ENCODE measurements around the gene TMEM272.
A peak's percentile ranks its signal among the peaks of the same experiment; 100 is the strongest.

The TMEM272 gene

DNA sequence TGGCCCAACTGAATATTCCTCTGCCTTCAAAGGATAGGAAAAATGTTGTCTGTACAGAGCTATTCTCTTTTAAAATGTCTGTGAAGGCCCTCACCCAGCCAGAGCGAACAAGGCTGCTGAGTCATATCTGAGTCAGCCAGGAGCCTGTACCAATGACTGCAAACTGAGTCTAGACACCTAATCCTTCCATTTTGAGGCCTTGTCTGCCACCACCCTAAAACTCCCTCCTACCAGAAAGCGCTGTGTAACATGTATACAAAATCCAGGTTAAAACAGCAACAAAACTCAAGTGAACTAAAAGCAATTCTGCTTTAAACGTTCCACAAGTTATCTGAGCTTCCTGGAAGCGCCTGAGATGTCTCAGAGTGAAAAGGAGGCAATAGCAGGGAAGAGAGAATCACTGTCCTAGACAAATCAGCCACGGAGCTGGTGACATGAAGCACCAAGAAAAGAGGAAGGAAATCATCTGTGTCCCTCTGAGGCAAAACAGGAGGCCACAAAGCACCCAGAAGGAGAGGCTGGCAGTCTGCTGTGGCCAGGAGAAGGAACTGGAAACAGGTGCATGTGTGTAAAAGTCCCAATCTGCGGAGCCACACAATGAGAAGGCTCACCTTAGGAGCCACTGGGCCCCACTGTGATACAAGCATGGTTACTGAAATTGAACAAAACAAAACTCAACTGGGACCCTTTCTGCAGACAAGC, 51.3 kb downstream of the TMEM272 start:
- no peak overlapping the region for H3K4me3 ChIP-seq (ENCODE audit: low read length)
- TF ChIP-seq, protein P1, sequence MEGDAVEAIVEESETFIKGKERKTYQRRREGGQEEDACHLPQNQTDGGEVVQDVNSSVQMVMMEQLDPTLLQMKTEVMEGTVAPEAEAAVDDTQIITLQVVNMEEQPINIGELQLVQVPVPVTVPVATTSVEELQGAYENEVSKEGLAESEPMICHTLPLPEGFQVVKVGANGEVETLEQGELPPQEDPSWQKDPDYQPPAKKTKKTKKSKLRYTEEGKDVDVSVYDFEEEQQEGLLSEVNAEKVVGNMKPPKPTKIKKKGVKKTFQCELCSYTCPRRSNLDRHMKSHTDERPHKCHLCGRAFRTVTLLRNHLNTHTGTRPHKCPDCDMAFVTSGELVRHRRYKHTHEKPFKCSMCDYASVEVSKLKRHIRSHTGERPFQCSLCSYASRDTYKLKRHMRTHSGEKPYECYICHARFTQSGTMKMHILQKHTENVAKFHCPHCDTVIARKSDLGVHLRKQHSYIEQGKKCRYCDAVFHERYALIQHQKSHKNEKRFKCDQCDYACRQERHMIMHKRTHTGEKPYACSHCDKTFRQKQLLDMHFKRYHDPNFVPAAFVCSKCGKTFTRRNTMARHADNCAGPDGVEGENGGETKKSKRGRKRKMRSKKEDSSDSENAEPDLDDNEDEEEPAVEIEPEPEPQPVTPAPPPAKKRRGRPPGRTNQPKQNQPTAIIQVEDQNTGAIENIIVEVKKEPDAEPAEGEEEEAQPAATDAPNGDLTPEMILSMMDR (conservative IDR thresholded peaks at IDR 0.05; ENCODE audit: low read length), result no peak
- DNase-seq (ENCODE audit: low read depth), result peak; percentile 68

- peak; percentile 24 for DNase-seq (ENCODE audit: low read depth)
- no peak overlapping the region; the same call in 1 of the 2 replicates for H3K4me3 ChIP-seq (ENCODE audit: low read length)
- TF ChIP-seq, protein P1 (conservative IDR thresholded peaks at IDR 0.05; ENCODE audit: low read length), result no peak
These were observed 58.3 kb downstream of the TMEM272 start for GRCh38 chr13:51786425-51787265.

DNA sequence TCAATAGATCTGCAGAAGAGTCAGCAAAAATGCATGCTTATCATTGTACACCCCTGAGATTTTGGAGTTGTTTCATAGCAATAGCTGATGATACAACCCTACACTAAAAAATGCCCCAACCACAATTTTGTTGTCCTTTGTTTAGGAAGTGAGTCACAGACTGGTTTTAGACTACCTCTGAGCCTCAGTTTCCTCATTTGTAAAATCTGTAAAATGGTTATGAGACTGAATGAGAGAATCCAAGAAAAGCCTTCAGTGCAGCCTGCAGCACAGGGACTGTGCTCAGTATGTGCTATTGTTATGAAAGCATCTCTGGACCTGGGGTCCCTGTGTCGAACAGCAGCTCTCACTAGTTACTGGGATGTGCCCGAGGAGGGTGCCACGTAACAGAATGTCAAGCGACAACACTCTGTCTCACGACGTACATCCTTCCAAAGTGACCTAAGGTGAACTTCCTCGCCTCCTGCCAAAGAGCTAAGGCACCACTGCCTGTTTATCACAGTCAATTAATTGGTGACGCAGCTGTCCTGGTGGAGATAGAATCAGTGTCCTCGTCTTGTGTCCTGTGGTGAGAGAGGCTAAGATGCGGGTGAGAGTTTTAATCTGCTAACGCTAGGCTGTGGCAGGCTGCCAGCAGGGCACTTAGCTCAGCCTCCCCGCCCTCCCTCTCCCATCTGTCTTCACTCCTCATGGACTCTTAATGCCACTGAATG, 59.1 kb downstream of the TMEM272 start:
- TF ChIP-seq, protein P1 (conservative IDR thresholded peaks at IDR 0.05; ENCODE audit: low read length), result no peak
- peak; percentile 54 for DNase-seq (ENCODE audit: low read depth)
- no peak overlapping the region for H3K4me3 ChIP-seq (ENCODE audit: low read length)

DNA sequence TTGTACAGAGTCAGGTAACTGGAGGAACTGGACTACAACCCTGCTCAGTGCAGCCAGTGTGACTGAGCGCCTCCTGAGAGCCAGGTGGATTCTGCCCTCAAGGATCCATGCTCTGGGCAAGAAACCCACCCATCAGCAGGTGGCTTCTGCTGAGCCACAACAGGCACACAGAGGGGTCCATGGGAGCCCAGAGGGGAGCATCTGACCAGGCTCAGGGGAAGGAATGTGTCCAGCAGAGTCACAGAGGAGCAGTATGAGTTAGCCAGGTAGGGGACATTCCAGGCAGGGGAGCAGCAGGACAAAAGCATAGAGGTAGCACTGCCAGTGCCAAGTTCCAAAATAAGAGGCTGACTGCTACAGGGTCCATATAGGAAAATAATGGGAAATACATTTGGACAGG, 60.9 kb downstream of the TMEM272 start:
- TF ChIP-seq, protein P1 (conservative IDR thresholded peaks at IDR 0.05; ENCODE audit: low read length), result no peak
- H3K4me3 ChIP-seq (ENCODE audit: low read length), result no peak overlapping the region
- no peak for DNase-seq (ENCODE audit: low read depth)

DNA sequence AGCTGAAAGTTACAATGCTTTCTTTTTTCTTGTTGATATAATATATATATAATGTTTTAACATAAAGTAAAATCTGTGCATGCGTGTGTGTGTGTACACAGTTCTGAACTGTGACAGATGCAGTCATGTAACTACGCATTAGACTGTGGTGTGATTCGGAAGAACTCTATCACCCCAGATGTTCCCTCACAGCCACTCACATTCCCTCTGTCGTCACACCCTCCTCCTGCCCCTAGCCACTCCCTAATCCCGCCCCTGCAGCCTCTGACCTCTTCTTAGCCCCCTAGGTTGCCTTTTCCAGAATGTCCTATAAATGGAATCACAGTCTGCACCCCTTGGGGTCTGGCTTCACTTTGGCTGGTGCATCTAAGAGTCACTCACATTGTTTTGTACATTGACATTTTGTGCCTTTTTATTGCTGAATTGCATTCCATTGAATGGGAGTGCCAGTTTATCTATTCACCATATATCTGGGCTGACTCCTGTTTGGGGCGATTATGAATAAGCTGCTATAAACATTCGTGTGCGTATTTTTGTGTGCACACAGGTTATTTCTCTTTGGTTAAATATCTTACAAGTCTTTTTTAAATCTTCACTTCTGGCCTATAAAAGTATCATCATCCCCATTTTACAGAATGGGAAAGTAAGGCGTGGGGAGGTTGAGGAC, 61.4 kb downstream of the TMEM272 start:
- DNase-seq (ENCODE audit: low read depth), result no peak
- TF ChIP-seq, protein P1 (conservative IDR thresholded peaks at IDR 0.05; ENCODE audit: low read length), result no peak
- no peak overlapping the region for H3K4me3 ChIP-seq (ENCODE audit: low read length)

DNA sequence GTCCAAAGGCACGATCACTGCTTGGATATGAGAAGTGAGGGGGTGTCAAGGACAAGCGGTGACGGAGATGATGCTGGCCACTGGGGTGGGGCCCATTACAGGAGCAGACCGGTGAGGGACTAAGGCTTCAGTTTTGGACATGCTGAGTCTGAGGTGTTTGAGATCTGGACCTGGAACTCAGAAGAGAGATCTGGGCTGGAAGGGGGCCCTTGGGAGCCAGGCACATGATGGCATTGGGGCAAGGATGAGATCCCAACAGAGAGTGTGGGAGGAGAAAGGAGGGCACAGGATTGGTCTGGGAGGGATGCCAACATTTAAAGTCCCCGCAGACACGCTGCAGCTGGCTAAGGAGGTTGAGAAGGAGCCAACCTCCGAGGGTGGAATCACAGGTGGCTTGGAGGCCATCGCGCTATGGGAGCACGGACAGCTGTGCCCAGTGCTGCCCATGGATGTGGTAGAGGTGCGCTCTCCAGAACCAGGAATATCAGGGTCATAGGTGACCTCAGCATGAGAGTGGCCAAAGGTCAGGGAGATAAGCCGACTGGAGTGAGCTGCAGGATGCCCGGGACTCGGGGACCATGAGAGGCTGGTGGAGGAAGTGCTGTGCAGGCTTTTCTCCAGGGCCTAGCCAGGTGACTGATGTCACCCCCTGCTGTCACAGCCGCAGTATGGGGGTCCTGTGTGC, 62.8 kb downstream of the TMEM272 start:
- TF ChIP-seq, protein P1 (conservative IDR thresholded peaks at IDR 0.05; ENCODE audit: low read length), result no peak
- H3K4me3 ChIP-seq (ENCODE audit: low read length), result no peak overlapping the region
- DNase-seq (ENCODE audit: low read depth), result no peak
